DND-41 (cell line): Measurements from ENCODE around the gene BPIFB3.

Experiments used
- ATAC-seq: fragments of 200-7000 bp; cut with Tn5 transposase; 3 replicates; pipeline ENCODE4 v1.9.1; 2021; ENCODE audit warnings: low read depth; ENCODE audit not compliant: insufficient read depth
- DNase-seq: peaks from one replicate; pipeline ENCODE4 v3.0.0-alpha.2; 2020
- H2AFZ ChIP-seq: 2 replicates; pipeline ENCODE4 v1.6.0; 2012; ENCODE audit warnings: low read depth, low read length
- H3K27ac ChIP-seq: 2 replicates; pipeline ENCODE4 v1.5.1; 2012; ENCODE audit warnings: low read length, inconsistent platforms
- H3K27me3 ChIP-seq: fragments of 200-600 bp; sonication (generic); 2 replicates; pipeline ENCODE4 v1.6.0; 2012; ENCODE audit warnings: low read length, mild to moderate bottlenecking, inconsistent platforms; ENCODE audit not compliant: insufficient read depth, poor library complexity
- H3K36me3 ChIP-seq: 2 replicates; pipeline ENCODE4 v1.5.1; 2012; ENCODE audit warnings: low read length, inconsistent platforms; ENCODE audit not compliant: insufficient read depth
- H3K4me1 ChIP-seq: 2 replicates; pipeline ENCODE4 v1.5.1; 2012; ENCODE audit warnings: mild to moderate bottlenecking, low read length; ENCODE audit not compliant: insufficient read depth
- H3K4me2 ChIP-seq: 2 replicates; pipeline ENCODE4 v1.6.0; 2012; ENCODE audit warnings: mild to moderate bottlenecking, moderate library complexity, low read length, inconsistent platforms; ENCODE audit not compliant: insufficient read depth
- H3K4me3 ChIP-seq, 2 experiments: fragments of 200-600 bp in 1 of 2; shearing (Covaris generic) in 1 of 2; 2 replicates each; pipeline ENCODE4 v1.5.1; 2012 to 2016; ENCODE audit warnings: inconsistent platforms in 2 of 2, low read length in 2 of 2, mild to moderate bottlenecking in 2 of 2, low read depth in 1 of 2, moderate library complexity in 1 of 2
- H3K79me2 ChIP-seq: 2 replicates; pipeline ENCODE4 v1.6.0; 2012; ENCODE audit warnings: low read length, inconsistent platforms; ENCODE audit not compliant: insufficient read depth
- H3K9ac ChIP-seq: 2 replicates; pipeline ENCODE4 v1.6.0; 2012; ENCODE audit warnings: low read depth, mild to moderate bottlenecking, inconsistent platforms, low read length, moderate library complexity
- H3K9me3 ChIP-seq: 2 replicates; pipeline ENCODE4 v1.5.1; 2012; ENCODE audit warnings: low read length, moderate library complexity, mild to moderate bottlenecking, inconsistent platforms; ENCODE audit not compliant: insufficient read depth, severe bottlenecking
- H4K20me1 ChIP-seq: 2 replicates; pipeline ENCODE4 v1.6.0; 2012; ENCODE audit warnings: low read length; ENCODE audit not compliant: insufficient read depth
- EZH2 ChIP-seq: IDR thresholded peaks from 3 replicates; pipeline ENCODE4 v1.6.1; 2012; ENCODE audit warnings: borderline replicate concordance, low read depth, mild to moderate bottlenecking, moderate library complexity, low read length, inconsistent platforms; ENCODE audit not compliant: severe bottlenecking
- TF ChIP-seq, protein P1 (sequence below): IDR thresholded peaks from 2 replicates; pipeline ENCODE4 v1.5.1; 2012; ENCODE audit warnings: borderline replicate concordance, low read length, moderate library complexity, mild to moderate bottlenecking; ENCODE audit not compliant: poor library complexity, severe bottlenecking; ENCODE audit errors: extremely low read depth

The BPIFB3 gene, protein sequence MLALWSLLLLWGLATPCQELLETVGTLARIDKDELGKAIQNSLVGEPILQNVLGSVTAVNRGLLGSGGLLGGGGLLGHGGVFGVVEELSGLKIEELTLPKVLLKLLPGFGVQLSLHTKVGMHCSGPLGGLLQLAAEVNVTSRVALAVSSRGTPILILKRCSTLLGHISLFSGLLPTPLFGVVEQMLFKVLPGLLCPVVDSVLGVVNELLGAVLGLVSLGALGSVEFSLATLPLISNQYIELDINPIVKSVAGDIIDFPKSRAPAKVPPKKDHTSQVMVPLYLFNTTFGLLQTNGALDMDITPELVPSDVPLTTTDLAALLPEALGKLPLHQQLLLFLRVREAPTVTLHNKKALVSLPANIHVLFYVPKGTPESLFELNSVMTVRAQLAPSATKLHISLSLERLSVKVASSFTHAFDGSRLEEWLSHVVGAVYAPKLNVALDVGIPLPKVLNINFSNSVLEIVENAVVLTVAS

DNA sequence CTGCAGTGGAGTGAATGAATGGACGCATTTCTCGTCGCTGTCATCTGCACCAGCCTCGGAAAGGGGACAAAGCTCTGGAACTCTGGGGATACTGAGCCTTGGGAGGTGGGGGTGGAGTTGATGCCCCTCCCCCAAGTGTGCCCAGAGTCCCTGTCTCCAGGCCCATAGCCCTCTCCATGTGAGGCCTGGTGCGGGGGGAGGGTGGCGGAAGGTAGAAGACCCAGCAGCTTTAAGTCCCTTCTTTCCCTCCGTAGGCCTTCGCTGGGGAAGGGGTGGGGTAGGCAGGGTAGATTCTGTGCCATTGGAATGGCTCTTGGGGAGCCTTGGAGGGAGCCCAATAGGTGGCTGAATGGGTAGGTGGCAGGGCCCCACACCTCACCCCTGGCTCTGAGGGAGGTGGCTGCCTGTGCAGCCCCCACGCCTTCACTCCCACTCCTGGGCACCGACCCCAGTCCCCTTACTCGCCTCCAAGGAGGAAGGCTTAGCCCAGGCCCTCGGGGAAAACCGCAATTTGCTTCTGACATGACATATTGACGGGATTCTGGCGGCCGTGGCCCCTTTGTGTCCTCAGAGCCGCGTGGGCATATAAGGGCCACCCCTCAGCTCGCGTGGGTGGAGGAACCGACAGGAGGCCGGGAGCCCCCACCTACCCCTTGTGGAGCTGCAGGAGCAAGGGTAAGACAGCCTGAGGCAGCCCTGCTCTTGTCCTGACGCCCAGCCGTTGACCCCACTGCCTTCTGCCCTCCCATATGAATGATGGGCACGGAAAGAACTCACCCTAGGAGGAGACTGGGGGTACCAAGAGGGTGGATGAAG, at the start of gene BPIFB3:
BPIFB3 (plus strand) TSS at position 613 of the 816 bp plus-strand sequence. CDS start 1,533 bp downstream, outside the sequence.
- no peaks in the 10 kb centered on the region for H3K27me3 ChIP-seq
- no peaks in the 10 kb centered on the region for H4K20me1 ChIP-seq
- no peak within 1 kb of the TSS for H3K9ac ChIP-seq
- no peak for DNase-seq
- H3K4me3 ChIP-seq, result no peak within 1 kb of the TSS
- no peaks in the 10 kb centered on the region for H3K79me2 ChIP-seq
- H3K4me2 ChIP-seq, result no peak within 1 kb of the TSS
- no peak for ATAC-seq
- no peaks in the 10 kb centered on the region for H3K4me1 ChIP-seq
- no peak within 1 kb of the TSS for H3K27ac ChIP-seq
- H2AFZ ChIP-seq, result no peak within 1 kb of the TSS
- no peaks in the 10 kb centered on the region for H3K9me3 ChIP-seq
- no peak for TF ChIP-seq EZH2
- TF ChIP-seq, protein P1, sequence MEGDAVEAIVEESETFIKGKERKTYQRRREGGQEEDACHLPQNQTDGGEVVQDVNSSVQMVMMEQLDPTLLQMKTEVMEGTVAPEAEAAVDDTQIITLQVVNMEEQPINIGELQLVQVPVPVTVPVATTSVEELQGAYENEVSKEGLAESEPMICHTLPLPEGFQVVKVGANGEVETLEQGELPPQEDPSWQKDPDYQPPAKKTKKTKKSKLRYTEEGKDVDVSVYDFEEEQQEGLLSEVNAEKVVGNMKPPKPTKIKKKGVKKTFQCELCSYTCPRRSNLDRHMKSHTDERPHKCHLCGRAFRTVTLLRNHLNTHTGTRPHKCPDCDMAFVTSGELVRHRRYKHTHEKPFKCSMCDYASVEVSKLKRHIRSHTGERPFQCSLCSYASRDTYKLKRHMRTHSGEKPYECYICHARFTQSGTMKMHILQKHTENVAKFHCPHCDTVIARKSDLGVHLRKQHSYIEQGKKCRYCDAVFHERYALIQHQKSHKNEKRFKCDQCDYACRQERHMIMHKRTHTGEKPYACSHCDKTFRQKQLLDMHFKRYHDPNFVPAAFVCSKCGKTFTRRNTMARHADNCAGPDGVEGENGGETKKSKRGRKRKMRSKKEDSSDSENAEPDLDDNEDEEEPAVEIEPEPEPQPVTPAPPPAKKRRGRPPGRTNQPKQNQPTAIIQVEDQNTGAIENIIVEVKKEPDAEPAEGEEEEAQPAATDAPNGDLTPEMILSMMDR, result no peak
- no peaks in the 10 kb centered on the region for H3K36me3 ChIP-seq

DNA sequence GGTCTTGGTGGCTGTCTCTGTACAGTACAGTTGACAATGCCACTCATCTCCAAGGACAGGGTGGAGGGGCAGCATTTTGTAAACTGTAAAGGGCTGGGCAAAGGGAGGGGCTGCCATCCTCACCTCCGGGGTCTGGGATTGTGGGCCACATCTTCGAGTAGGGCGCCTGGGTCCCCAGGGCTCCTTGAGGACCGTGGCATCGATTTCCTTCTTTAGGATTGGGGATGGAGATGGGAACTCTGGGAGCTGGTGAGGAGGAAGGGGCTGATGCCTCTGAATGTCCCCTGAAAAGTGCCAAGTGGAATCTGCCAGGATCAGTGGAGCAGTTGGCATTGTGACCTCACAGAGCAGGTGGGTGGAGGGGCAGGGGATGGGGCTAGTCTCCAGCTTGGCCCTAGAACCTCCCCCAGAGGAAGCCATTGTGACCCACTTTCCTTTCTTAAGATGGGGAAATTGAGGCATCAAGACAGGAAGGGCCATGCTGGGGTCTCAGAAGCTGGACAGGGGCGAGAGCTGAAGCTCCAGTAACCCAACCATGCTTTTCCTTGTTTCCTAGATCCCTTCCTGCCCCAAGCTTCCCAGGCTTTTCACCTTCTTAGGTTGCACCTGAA, 49.5 kb upstream of the BPIFB3 start, which contains the start of gene SUN5:
SUN5 (minus strand) TSS at position 293 of the 611 bp plus-strand sequence; CDS start at position 200, 93 bp downstream.
- Histone ChIP-seq H2AFZ (no peak within 1 kb of the TSS), H3K4me2 (no peak within 1 kb of the TSS), H3K36me3 (no peaks in the 10 kb centered on the region), H3K4me3 (no peak within 1 kb of the TSS), H3K9ac (no peak within 1 kb of the TSS), H3K27ac (no peak within 1 kb of the TSS), H3K9me3 (no peaks in the 10 kb centered on the region), H4K20me1 (no peaks in the 10 kb centered on the region), H3K4me1 (no peaks in the 10 kb centered on the region), H3K27me3 (no peaks in the 10 kb centered on the region), H3K79me2 (no peaks in the 10 kb centered on the region)
- DNase-seq, result no peak
- no peak for ATAC-seq
- TF ChIP-seq, protein P1, result no peak
- no peak for TF ChIP-seq EZH2

DNA sequence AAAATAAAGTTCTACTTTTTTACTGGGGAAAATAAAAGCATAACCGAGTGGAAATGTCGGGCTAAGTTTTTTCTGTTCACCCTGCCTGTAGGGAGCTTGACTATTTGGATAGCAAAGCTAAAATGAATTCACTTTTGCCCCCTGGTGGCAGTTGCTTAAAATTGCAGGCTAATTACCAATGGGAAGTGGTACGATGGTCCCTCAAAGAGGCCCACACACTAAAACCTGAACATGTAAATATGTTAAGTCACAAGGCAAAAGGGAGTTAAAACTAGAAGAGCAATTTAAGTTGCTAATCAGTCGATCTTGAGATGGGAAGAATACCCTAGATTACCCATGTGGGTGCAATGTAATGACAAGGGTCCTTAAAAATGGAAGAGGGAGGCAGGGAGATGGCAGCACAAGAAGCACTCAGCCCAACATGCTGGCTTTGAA, 48.6 kb upstream of the BPIFB3 start:
- no peaks in the 10 kb centered on the region for H4K20me1 ChIP-seq
- peak; percentile 54 for DNase-seq
- H2AFZ ChIP-seq, result no peak overlapping the region
- H3K9ac ChIP-seq, result no peak overlapping the region
- H3K27ac ChIP-seq, result no peak overlapping the region
- no peaks in the 10 kb centered on the region for H3K9me3 ChIP-seq
- H3K79me2 ChIP-seq, result no peaks in the 10 kb centered on the region
- H3K4me3 ChIP-seq, result no peak overlapping the region
- H3K36me3 ChIP-seq, result no peaks in the 10 kb centered on the region
- H3K27me3 ChIP-seq, result no peaks in the 10 kb centered on the region
- no peak overlapping the region for H3K4me2 ChIP-seq
- TF ChIP-seq EZH2, result no peak
- TF ChIP-seq, protein P1, result peak; percentile 89
- H3K4me1 ChIP-seq, result no peaks in the 10 kb centered on the region
- ATAC-seq, result peak; percentile 70
